Colonic mucosa (tissue), 4 donors: Measurements from ENCODE around the gene SPOCK3. TPM values are rescaled to one million over a fixed set of nuclear protein-coding genes. Genes with fewer than 3 reads are reported as not detected.

ENCODE experiments used
- DNase-seq: peaks from one replicate; pipeline ENCODE4 v3.0.0-alpha.2; 2020
- H3K27ac ChIP-seq: fragments of 200-600 bp; one replicate; pipeline ENCODE4 v1.8.0; 2021
- H3K27me3 ChIP-seq: fragments of 200-600 bp; one replicate; pipeline ENCODE4 v1.8.0; 2021
- H3K36me3 ChIP-seq: fragments of 200-600 bp; one replicate; pipeline ENCODE4 v1.8.0; 2021
- H3K4me1 ChIP-seq: fragments of 200-600 bp; one replicate; pipeline ENCODE4 v1.8.0; 2021; ENCODE audit warnings: mild to moderate bottlenecking
- H3K4me3 ChIP-seq: fragments of 200-600 bp; one replicate; pipeline ENCODE4 v1.8.0; 2021
- H3K9ac ChIP-seq, 2 donors: one replicate each; pipeline ENCODE4 v1.7.0; 2013; ENCODE audit warnings: control low read depth in 2 of 2, low read depth in 2 of 2, low read length in 2 of 2
- H3K9me3 ChIP-seq: fragments of 200-600 bp; one replicate; pipeline ENCODE4 v1.8.0; 2021
- CTCF ChIP-seq: fragments of 200-600 bp; IDR thresholded peaks from one replicate; pipeline ENCODE4 v1.8.0; 2022; ENCODE audit warnings: antibody characterized with exemption, mild to moderate bottlenecking
- intact Hi-C: fragments of 100-400 bp; cut with DNase I; formaldehyde crosslinking; loops from one replicate; pipeline ENCODE4 v1.14.1; 2022
- total RNA-seq, 2 donors: library from RNA; stranded (reverse); fragmentation: NEBNext Ultra II Directional in 1 of 2; extraction: Animal tissue kit (Norgen Biotek cat#: 25700) in 1 of 2; gene quantifications; one replicate each; pipeline ENCODE4 v1.2.1, GENCODE V29; 2021
- donor health status: healthy.
- donor health status: DM: no; HTN: no; CAD: no.
- donor health status: DM: no; HTN: no; CAD: no.

Gene SPOCK3
- total RNA-seq, 2 donors from 2014 or later: 0.77 TPM; not detected in 1

DNA sequence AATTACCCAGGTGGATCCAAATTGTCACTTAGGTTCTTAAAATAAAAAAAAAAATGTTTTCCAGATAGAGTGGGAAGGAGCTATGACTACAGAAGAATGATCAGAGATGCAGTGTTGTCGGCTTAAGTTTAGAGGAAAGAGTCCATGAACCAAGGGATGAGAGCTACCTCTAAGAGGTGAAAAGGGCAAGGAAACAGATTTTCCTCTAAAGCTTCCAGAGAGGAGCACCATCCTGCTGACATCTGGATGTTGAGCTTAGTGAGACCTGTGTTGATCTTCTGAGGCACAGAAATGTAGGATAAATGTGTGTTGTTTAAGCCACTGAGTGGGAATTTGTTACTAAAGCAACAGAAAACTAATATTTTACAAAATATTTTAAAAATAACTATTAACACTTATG lies 498.7 kb downstream of the SPOCK3 start:
- no peak for DNase-seq
- Histone ChIP-seq H3K4me3 (no peak overlapping the region), H3K36me3 (no peaks in the 10 kb centered on the region), H3K27me3 (no peaks in the 10 kb centered on the region), H3K9ac (no peak overlapping the region), H3K4me1 (no peaks in the 10 kb centered on the region), H3K27ac (no peak overlapping the region), H3K9me3 (no peaks in the 10 kb centered on the region)
- TF ChIP-seq CTCF: no peak
- intact Hi-C loops: no loop called here

DNA sequence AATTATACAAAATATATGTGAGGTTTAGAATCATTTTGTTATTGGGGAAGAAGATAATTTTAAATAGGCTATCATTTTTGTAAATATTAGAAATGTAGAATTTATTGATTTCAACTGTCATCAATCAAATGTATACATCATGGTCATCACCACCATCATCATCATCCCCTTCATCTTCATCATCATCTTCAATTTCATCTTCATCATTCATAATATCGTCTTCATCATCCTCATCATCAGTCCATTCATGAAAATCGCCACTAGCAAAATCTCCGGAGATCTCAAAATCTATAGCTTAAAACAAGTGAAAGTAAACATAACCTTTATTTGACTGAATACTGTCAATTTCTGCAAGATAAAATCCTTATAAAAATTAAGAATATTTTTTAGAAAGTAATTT lies 499.5 kb downstream of the SPOCK3 start:
- no peaks in the 10 kb centered on the region for H3K36me3 ChIP-seq
- no peak for TF ChIP-seq CTCF
- no peaks in the 10 kb centered on the region for H3K9me3 ChIP-seq
- intact Hi-C loops: no loop called here
- no peak overlapping the region for H3K27ac ChIP-seq
- no peaks in the 10 kb centered on the region for H3K27me3 ChIP-seq
- H3K4me1 ChIP-seq: no peaks in the 10 kb centered on the region
- H3K9ac ChIP-seq: no peak overlapping the region
- H3K4me3 ChIP-seq: no peak overlapping the region
- no peak for DNase-seq

DNA sequence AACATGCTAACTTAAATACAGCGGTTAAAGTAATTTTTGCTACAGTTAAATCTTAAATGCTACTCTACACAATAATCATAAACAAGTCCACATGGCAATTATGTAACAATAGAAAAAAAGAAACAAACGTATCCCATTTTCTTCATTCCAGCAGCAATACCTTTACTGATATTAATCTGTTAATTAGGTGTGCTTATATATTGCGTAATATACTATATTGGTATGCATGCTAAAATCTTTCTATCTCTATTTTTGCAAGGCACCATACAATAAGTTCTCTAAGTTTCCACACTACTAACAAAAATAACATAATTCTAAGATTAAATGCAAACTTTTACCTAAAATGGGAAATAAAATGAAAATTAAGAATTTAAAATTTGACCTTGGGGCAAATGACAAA lies 500.6 kb downstream of the SPOCK3 start:
- Histone ChIP-seq H3K9ac (no peak overlapping the region), H3K27me3 (no peaks in the 10 kb centered on the region), H3K4me3 (no peak overlapping the region), H3K36me3 (no peaks in the 10 kb centered on the region), H3K4me1 (no peaks in the 10 kb centered on the region), H3K9me3 (no peaks in the 10 kb centered on the region), H3K27ac (no peak overlapping the region)
- TF ChIP-seq CTCF: no peak
- DNase-seq: no peak
- intact Hi-C loops: no loop called here

DNA sequence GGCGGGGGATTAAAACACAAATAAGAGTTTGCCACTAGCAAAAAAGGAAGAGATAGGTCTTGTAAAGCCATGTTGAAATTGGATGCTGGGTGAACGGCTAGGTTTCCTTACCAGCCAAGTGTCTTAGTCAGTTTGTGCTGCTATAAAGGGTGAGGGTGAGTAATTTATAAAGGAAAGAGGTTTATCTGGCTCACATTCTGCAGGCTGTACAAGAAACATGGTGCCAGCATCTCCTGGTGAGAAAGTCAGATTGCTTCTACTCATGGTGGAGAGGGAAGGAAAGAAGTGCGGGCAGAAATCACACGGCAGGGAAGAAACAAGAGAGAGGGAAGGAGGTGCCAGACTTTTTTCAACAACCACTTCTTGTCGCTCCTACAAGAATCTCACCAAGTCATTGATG lies 507.5 kb downstream of the SPOCK3 start:
- DNase-seq: no peak
- no peak overlapping the region for H3K9ac ChIP-seq
- H3K4me1 ChIP-seq: no peaks in the 10 kb centered on the region
- H3K36me3 ChIP-seq: no peaks in the 10 kb centered on the region
- H3K27me3 ChIP-seq: no peaks in the 10 kb centered on the region
- TF ChIP-seq CTCF: no peak
- no peak overlapping the region for H3K27ac ChIP-seq
- no peak overlapping the region for H3K4me3 ChIP-seq
- no peaks in the 10 kb centered on the region for H3K9me3 ChIP-seq
- intact Hi-C loops: no loop called here

DNA sequence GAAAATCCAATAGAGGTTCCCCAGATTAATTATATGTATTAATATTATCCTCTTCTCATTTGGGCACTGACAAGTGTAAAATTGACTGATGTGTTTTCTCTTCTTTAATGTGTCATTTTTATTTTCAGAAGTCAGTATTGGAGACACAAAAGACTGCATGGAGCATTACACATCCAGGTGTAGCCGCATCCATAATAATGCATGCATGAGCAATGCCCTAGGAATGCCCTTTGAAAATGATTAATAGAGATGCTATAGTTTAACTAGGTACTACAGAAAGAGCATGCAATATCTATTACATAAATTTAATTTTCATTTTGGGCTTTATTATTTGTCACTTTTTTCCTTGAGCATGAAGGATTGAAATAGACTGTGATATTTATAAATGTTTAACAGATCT lies 509.9 kb downstream of the SPOCK3 start:
- H3K9ac ChIP-seq: no peak overlapping the region
- no peak for TF ChIP-seq CTCF
- no peak for DNase-seq
- H3K4me3 ChIP-seq: no peak overlapping the region
- H3K27ac ChIP-seq: no peak overlapping the region
- H3K4me1 ChIP-seq: no peaks in the 10 kb centered on the region
- H3K9me3 ChIP-seq: no peaks in the 10 kb centered on the region
- no peaks in the 10 kb centered on the region for H3K36me3 ChIP-seq
- intact Hi-C loops: no loop called here
- no peaks in the 10 kb centered on the region for H3K27me3 ChIP-seq
